ENCODE results near the gene LRFN2.

GRCh38 chr6:40471243-40471642, 115.9 kb downstream of the LRFN2 start:
- TF ChIP-seq CTCF (optimal IDR thresholded peaks at IDR 0.05 in 1 of 3, IDR thresholded peaks at IDR 0.05 in 1 of 3, conservative IDR thresholded peaks at IDR 0.05 in 1 of 3; ENCODE audit: extremely low read depth in 1 of 3, insufficient read depth in 2 of 3, low read length in 3 of 3): no peak
- no peak for TF ChIP-seq EZH2 (IDR thresholded peaks at IDR 0.05; ENCODE audit: low read length)
